Astrocyte of the spinal cord (primary cell): Measurements from ENCODE around the gene PHF13.

Source experiments
- DNase-seq: peaks from one replicate; pipeline ENCODE4 v3.0.0; 2011; ENCODE audit warnings: low read depth, low spot score
- H3K4me3 ChIP-seq: 2 replicates; pipeline ENCODE4 v1.5.1; 2011; ENCODE audit warnings: low read depth, mild to moderate bottlenecking, low read length, moderate library complexity
- in situ Hi-C: cut with HindIII; loops from 2 replicates; pipeline ENCODE4 v1.10.0; 2017; ENCODE audit warnings: low sequenced_read_pairs
- TF ChIP-seq, protein P1 (sequence below): IDR thresholded peaks from 2 replicates; pipeline ENCODE4 v1.5.1; 2012; ENCODE audit warnings: low read depth, mild to moderate bottlenecking, low read length, inconsistent platforms

PHF13 gene

DNA sequence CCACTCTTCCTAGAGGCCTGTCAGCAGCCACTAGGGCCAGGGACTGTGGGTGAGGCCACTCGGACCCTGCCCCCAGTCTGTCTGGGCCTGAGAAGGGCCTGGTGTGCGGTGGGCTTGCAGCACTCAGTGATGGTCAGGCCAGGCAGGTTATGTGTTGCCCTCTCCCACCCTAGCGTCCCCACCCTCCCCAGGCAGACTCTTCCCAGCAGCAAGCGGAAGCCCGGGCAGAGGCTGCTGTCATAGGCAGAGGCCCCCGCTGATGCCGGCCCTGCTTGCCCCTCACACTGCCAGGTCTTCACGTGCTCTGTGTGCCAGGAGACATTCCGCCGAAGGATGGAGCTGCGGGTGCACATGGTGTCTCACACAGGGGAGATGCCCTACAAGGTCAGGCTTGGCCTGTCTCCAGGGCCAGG, 27.1 kb upstream of the PHF13 start:
- DNase-seq: no peak
- H3K4me3 ChIP-seq: no peak overlapping the region
- TF ChIP-seq, protein P1, sequence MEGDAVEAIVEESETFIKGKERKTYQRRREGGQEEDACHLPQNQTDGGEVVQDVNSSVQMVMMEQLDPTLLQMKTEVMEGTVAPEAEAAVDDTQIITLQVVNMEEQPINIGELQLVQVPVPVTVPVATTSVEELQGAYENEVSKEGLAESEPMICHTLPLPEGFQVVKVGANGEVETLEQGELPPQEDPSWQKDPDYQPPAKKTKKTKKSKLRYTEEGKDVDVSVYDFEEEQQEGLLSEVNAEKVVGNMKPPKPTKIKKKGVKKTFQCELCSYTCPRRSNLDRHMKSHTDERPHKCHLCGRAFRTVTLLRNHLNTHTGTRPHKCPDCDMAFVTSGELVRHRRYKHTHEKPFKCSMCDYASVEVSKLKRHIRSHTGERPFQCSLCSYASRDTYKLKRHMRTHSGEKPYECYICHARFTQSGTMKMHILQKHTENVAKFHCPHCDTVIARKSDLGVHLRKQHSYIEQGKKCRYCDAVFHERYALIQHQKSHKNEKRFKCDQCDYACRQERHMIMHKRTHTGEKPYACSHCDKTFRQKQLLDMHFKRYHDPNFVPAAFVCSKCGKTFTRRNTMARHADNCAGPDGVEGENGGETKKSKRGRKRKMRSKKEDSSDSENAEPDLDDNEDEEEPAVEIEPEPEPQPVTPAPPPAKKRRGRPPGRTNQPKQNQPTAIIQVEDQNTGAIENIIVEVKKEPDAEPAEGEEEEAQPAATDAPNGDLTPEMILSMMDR: no peak
- in situ Hi-C loops: no loop called here

DNA sequence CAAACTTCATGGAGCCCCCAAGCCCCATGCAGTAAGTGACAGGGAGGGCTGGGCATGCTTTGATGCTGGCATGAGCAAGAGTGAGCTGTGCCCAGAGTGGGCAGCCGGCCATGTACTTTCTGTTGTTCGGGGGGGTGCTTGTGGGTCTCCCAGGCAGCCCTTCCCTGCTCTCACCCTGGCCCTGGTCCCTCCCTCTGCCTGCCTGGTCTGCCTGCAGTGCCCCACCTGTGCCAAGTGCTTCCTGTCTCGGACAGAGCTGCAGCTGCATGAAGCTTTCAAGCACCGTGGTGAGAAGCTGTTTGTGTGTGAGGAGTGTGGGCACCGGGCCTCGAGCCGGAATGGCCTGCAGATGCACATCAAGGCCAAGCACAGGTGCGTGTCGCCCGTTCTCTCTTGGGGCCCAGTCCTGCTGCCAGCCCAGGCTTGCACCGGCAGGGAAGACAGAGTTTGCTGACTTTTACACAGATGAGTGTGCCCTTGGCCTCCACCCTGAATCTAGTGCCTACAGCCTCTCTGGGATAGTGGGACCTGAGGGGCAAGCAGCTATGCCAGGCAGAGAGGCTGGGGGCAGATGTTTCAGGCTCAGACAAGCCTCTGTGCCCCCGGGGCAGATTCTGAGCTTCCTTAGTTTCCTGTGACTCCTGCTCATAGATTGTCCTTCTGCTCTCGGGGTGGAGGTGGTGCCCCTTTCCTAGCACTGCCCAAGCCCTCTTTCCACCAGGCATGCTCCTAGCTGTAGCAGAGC, 26.1 kb upstream of the PHF13 start:
- in situ Hi-C loops: no loop called here
- TF ChIP-seq, protein P1: no peak

DNA sequence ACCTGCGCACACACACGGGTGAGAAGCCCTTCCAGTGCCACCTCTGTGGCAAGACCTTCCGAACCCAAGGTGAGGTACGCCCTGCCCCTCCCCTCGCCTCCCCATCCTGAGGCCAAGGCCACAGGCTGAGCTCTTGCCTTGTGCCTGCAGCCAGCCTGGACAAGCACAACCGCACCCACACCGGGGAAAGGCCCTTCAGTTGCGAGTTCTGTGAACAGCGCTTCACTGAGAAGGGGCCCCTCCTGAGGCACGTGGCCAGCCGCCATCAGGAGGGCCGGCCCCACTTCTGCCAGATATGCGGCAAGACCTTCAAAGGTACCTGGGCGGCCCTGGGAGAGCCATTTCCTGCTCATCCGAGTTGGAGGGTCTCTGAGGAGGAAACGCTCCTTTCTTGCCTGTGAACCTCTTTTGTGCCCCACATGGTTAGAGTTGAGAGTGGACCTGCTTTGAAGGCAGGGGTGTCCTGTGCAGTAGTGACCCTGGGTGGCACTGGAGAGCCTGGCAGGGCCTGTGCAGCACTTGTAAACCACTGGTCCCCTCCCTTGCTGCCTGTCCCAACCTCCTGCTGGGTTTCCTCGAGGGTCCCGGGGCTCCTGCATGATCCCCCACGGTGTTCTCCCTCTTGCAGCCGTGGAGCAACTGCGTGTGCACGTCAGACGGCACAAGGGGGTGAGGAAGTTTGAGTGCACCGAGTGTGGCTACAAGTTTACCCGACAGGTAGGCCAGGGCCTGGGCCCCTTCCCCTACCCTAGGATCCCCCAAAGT, 25.2 kb upstream of the PHF13 start:
- in situ Hi-C loops: no loop called here
- TF ChIP-seq, protein P1: no peak
- no peak for DNase-seq
- H3K4me3 ChIP-seq: no peak overlapping the region

More for the DNA sequence above, 26.1 kb upstream of the PHF13 start:
- no peak overlapping the region for H3K4me3 ChIP-seq
- DNase-seq: no peak

DNA sequence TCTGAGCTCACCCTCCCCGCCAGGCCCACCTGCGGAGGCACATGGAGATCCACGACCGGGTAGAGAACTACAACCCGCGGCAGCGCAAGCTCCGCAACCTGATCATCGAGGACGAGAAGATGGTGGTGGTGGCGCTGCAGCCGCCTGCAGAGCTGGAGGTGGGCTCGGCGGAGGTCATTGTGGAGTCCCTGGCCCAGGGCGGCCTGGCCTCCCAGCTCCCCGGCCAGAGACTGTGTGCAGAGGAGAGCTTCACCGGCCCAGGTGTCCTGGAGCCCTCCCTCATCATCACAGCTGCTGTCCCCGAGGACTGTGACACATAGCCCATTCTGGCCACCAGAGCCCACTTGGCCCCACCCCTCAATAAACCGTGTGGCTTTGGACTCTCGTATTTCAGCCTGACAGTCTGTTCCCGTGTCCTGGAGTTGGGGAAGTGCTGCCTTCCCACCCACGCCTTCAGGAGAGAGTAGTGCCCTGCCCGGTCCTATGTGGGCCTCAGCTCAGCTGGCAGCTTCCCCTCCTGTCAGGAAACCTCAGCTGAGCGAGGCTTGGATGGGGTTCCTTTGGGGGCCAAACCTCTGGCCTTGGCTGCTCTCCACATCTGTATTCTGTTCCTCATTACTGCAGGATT, 24.5 kb upstream of the PHF13 start:
- in situ Hi-C loops: no loop called here
- TF ChIP-seq, protein P1: no peak
- DNase-seq: no peak
- no peak overlapping the region for H3K4me3 ChIP-seq

DNA sequence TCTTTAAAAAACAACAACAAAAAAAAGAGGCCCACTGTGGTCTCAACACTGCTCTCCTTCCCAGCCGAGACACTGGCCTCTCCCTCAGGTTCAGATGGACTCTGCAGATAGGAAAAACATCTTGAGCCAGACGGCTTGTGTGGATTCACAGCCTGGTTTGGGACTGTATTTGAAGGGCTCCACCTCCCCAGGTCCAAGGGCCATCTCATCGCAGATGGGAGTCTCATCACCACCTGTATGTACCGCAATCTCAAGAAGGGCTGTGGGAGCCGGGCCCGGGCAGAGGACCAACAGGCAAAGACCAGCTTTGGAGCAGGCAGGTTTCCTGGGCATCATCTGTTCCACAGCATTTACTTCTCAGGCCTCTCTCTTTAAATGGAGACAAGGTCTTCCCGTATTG, 23.5 kb upstream of the PHF13 start:
- H3K4me3 ChIP-seq: no peak overlapping the region
- in situ Hi-C loops: no loop called here
- DNase-seq: no peak
- TF ChIP-seq, protein P1: no peak

DNA sequence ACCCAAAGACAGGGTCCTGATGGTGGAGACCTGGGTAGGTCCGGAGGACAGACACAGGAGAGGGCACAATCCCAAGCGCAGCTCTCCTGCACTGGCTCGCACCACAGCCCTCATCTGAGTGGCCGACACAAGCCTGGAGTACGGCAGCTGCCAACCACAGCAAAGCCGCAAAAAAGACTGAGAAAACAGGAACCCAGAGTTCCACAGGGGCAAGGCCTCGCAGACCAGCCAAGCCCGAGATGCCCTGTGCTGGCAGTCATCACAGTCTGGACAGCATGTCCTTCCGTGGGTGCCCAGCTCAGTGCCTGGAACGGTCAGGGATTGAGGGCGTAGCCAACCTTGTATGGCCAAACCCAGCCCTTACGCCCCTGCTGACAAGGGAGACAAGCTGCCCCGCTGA, 22.3 kb upstream of the PHF13 start:
- no peak for DNase-seq
- TF ChIP-seq, protein P1: no peak
- no peak overlapping the region for H3K4me3 ChIP-seq
- in situ Hi-C loops: no loop called here
